KMS-11 (cell line): ENCODE measurements around the gene MCOLN2.

Experiments used
- H2AFZ ChIP-seq: fragments of 200-600 bp; sonication (generic); 2 replicates; pipeline ENCODE4 v1.6.1; 2016; ENCODE audit warnings: antibody characterized with exemption, mixed run types, low read depth
- H3K27ac ChIP-seq: fragments of 200-600 bp; sonication (generic); 2 replicates; pipeline ENCODE4 v1.6.1; 2016; ENCODE audit warnings: mild to moderate bottlenecking, mixed run types
- H3K27me3 ChIP-seq: fragments of 200-600 bp; sonication (generic); 2 replicates; pipeline ENCODE4 v1.6.1; 2017; ENCODE audit warnings: mild to moderate bottlenecking, low read depth, mixed run types, moderate library complexity; ENCODE audit not compliant: insufficient read depth
- H3K36me3 ChIP-seq: fragments of 200-600 bp; sonication (generic); 2 replicates; pipeline ENCODE4 v1.6.1; 2017; ENCODE audit warnings: mild to moderate bottlenecking, mixed run types; ENCODE audit not compliant: insufficient read depth
- H3K4me1 ChIP-seq: fragments of 200-600 bp; sonication (generic); 2 replicates; pipeline ENCODE4 v1.6.1; 2016; ENCODE audit warnings: mild to moderate bottlenecking, low read depth, mixed run types; ENCODE audit not compliant: poor library complexity, severe bottlenecking
- H3K4me2 ChIP-seq: fragments of 200-600 bp; sonication (generic); 2 replicates; pipeline ENCODE4 v1.7.0; 2016; ENCODE audit warnings: mild to moderate bottlenecking, mixed run types
- H3K4me3 ChIP-seq: fragments of 200-600 bp; sonication (generic); IDR thresholded peaks from 2 replicates; pipeline ENCODE4 v1.6.1; 2017; ENCODE audit warnings: low read depth, low read length, mixed read lengths; ENCODE audit not compliant: insufficient read depth
- H3K79me2 ChIP-seq: fragments of 200-600 bp; sonication (generic); 2 replicates; pipeline ENCODE4 v1.6.1; 2016; ENCODE audit warnings: low read depth, mixed run types; ENCODE audit not compliant: insufficient read depth
- H3K9ac ChIP-seq: fragments of 200-600 bp; sonication (generic); 2 replicates; pipeline ENCODE4 v1.6.1; 2016; ENCODE audit warnings: mild to moderate bottlenecking, mixed run types
- H4K20me1 ChIP-seq: fragments of 200-600 bp; sonication (generic); 2 replicates; pipeline ENCODE4 v1.6.1; 2016; ENCODE audit warnings: mild to moderate bottlenecking, mixed run types; ENCODE audit not compliant: insufficient read depth
- CTCF ChIP-seq: fragments of 200-600 bp; sonication (generic); conservative IDR thresholded peaks from 2 replicates; pipeline ENCODE4 v1.6.1; 2017; ENCODE audit warnings: low read depth, mild to moderate bottlenecking, antibody characterized with exemption, low read length, moderate library complexity, mixed read lengths

Gene MCOLN2

GRCh38 chr1:84969489-84970250, 27.2 kb downstream of the MCOLN2 start:
- no peak overlapping the region for H3K4me3 ChIP-seq
- no peak overlapping the region for H3K4me2 ChIP-seq
- peaks cover 43% of the 10 kb centered on the region for H3K4me1 ChIP-seq
- TF ChIP-seq CTCF: no peak
- no peaks in the 10 kb centered on the region for H3K79me2 ChIP-seq
- H3K27me3 ChIP-seq: no peaks in the 10 kb centered on the region
- no peaks in the 10 kb centered on the region for H3K36me3 ChIP-seq
- no peak overlapping the region for H2AFZ ChIP-seq
- H4K20me1 ChIP-seq: no peaks in the 10 kb centered on the region
- H3K9ac ChIP-seq: no peak overlapping the region
- no peak overlapping the region for H3K27ac ChIP-seq

GRCh38 chr1:84968865-84969264, 28.0 kb downstream of the MCOLN2 start:
- Histone ChIP-seq H3K4me2 (no peak overlapping the region), H3K27me3 (no peaks in the 10 kb centered on the region), H3K79me2 (no peaks in the 10 kb centered on the region), H3K4me3 (no peak overlapping the region), H3K27ac (no peak overlapping the region), H3K9ac (no peak overlapping the region), H4K20me1 (no peaks in the 10 kb centered on the region), H3K4me1 (peaks cover 35% of the 10 kb centered on the region), H3K36me3 (no peaks in the 10 kb centered on the region), H2AFZ (no peak overlapping the region)
- TF ChIP-seq CTCF: no peak

GRCh38 chr1:84968101-84968500, 28.8 kb downstream of the MCOLN2 start:
- Histone ChIP-seq H3K79me2 (no peaks in the 10 kb centered on the region), H3K36me3 (no peaks in the 10 kb centered on the region), H4K20me1 (no peaks in the 10 kb centered on the region)

GRCh38 chr1:84967666-84968065, 29.2 kb downstream of the MCOLN2 start:
- no peaks in the 10 kb centered on the region for H3K79me2 ChIP-seq
- no peaks in the 10 kb centered on the region for H3K36me3 ChIP-seq
- no peaks in the 10 kb centered on the region for H3K27me3 ChIP-seq
- no peak overlapping the region for H3K9ac ChIP-seq
- H2AFZ ChIP-seq: no peak overlapping the region
- no peak for TF ChIP-seq CTCF
- no peaks in the 10 kb centered on the region for H4K20me1 ChIP-seq
- H3K27ac ChIP-seq: no peak overlapping the region
- no peak overlapping the region for H3K4me2 ChIP-seq
- H3K4me1 ChIP-seq: peaks cover 23% of the 10 kb centered on the region
- H3K4me3 ChIP-seq: no peak overlapping the region

More at GRCh38 chr1:84968101-84968500, 28.8 kb downstream of the MCOLN2 start:
- no peaks in the 10 kb centered on the region for H3K27me3 ChIP-seq
- H2AFZ ChIP-seq: no peak overlapping the region
- no peak overlapping the region for H3K4me3 ChIP-seq
- H3K4me2 ChIP-seq: no peak overlapping the region
- no peak for TF ChIP-seq CTCF
- H3K27ac ChIP-seq: no peak overlapping the region
- peaks cover 27% of the 10 kb centered on the region for H3K4me1 ChIP-seq
- no peak overlapping the region for H3K9ac ChIP-seq
